ENCODE measurements around the gene SOX12. TPM values are rescaled to one million over a fixed set of nuclear protein-coding genes. Genes with fewer than 3 reads are reported as not detected.

The SOX12 gene
- total RNA-seq, 4 donors from 2014 or later: 2.4 to 21.9 (median 7.4) TPM

- H3K36me3 ChIP-seq: no peaks in the 10 kb centered on the region
- H3K4me3 ChIP-seq: peak overlapping the region; percentile 60 to 75
- DNase-seq: no peak
- no peaks in the 10 kb centered on the region for H3K4me1 ChIP-seq
- H3K27ac ChIP-seq: no peak overlapping the region
- TF ChIP-seq POLR2A (IDR thresholded peaks at IDR 0.05) (no peak), CTCF (IDR thresholded peaks at IDR 0.05) (no peak)
- intact Hi-C loops (cut with DNase I; ENCODE audit: low total_unique reads): no loop called here
- no peaks in the 10 kb centered on the region for H3K27me3 ChIP-seq
- no peaks in the 10 kb centered on the region for H3K9me3 ChIP-seq
These were observed 36.2 kb upstream of the SOX12 start for GRCh38 chr20:288956-289692.

- Histone ChIP-seq H3K27me3 (no peaks in the 10 kb centered on the region), H3K4me3 (peak overlapping the region; percentile 60 to 75), H3K36me3 (no peaks in the 10 kb centered on the region), H3K4me1 (no peaks in the 10 kb centered on the region), H3K9me3 (no peaks in the 10 kb centered on the region), H3K27ac (peak overlapping the region; percentile 86 to 89)
- no peak for TF ChIP-seq CTCF (IDR thresholded peaks at IDR 0.05)
- TF ChIP-seq POLR2A (IDR thresholded peaks at IDR 0.05): no peak
- DNase-seq: no peak
- intact Hi-C loops (cut with DNase I; ENCODE audit: low total_unique reads): no loop called here
These were observed 35.7 kb upstream of the SOX12 start for GRCh38 chr20:289693-290083.

DNA sequence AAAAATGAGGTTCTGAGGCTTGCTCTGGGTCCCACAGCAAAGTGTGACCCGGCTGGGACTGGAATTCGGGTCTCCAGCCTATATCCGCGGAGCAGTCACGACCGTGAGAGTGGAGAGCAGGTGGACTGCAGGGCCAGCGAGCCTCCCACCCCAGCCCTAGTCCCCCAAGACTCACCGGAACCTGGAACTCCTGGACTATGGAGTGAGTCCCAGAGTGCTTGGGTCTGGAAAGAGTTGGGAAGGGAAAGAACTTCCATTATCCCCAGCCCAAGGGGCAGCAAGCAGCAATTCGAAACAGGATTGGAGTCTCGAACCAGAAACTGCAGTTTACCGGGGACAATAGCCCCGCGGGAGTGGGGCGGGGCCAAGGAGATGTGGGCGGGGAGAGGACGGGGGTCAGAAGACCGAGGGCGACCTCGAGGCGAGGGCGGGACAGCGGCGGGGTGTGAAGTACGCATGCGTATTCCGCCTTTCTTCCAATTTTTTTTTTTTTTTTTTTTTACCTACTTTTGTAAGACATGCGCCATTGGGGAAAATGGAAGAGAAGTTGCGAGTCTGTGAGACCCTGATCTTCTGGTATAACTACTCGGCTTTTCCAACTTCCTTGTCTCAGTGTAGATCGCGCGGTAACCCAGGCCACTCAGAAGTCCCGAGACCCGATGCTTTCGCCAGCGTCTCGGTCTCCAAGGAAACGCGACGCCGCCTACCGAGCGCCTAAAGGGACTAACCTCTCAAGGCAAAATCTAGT, 35.1 kb upstream of the SOX12 start, which contains the start of gene C20orf96:
Gene C20orf96, minus strand, starts transcription at position 667 of the 748 bp plus-strand sequence. Its CDS starts 140 bp downstream, at position 527.
- Histone ChIP-seq H3K27me3 (no peaks in the 10 kb centered on the region), H3K4me1 (no peaks in the 10 kb centered on the region), H3K4me3 (peak within 1 kb of the TSS; percentile 60 to 75), H3K36me3 (no peaks in the 10 kb centered on the region), H3K9me3 (no peaks in the 10 kb centered on the region), H3K27ac (peak within 1 kb of the TSS; percentile 86 to 89)
- intact Hi-C loops (cut with DNase I; ENCODE audit: low total_unique reads): no loop called here
- peak; percentile 27 to 60 (median 41) for TF ChIP-seq CTCF (IDR thresholded peaks at IDR 0.05)
- TF ChIP-seq POLR2A (IDR thresholded peaks at IDR 0.05): no peak
- DNase-seq: peak; percentile 91 to 92

GRCh38 chr20:294602-295001, 30.8 kb upstream of the SOX12 start:
- Histone ChIP-seq H3K27me3 (no peaks in the 10 kb centered on the region), H3K4me1 (no peaks in the 10 kb centered on the region), H3K4me3 (no peak overlapping the region), H3K27ac (no peak overlapping the region), H3K36me3 (no peaks in the 10 kb centered on the region), H3K9me3 (no peaks in the 10 kb centered on the region)
- TF ChIP-seq CTCF (IDR thresholded peaks at IDR 0.05) (no peak), POLR2A (IDR thresholded peaks at IDR 0.05) (no peak)
- intact Hi-C loops (cut with DNase I; ENCODE audit: low total_unique reads): no loop called here
- DNase-seq: no peak

DNA sequence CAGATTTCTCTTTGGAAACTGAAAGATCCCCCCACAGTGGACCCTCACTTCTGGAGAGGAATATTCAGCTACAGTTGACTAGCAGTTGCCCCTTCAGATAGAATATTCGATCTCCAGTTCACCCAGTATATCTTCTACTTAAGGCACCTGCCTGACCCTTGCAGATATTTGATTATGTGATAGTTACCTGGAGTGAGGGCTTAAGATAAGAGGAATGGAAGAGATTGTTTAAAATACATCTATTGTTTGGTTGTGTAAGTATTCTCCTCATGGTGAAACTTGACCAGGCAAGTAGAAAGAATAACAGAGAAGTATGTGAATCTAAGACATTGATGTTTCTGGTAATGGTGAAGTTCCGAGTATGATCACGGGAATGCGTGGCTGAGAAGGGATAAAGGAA, 29.5 kb upstream of the SOX12 start:
- no peak overlapping the region for H3K4me3 ChIP-seq
- intact Hi-C loops (cut with DNase I; ENCODE audit: low total_unique reads): no loop called here
- H3K4me1 ChIP-seq: peaks cover 0 to 6% of the 10 kb centered on the region in 2 donors
- TF ChIP-seq CTCF (IDR thresholded peaks at IDR 0.05) (no peak), POLR2A (IDR thresholded peaks at IDR 0.05) (no peak)
- no peak for DNase-seq
- no peak overlapping the region for H3K27ac ChIP-seq
- H3K36me3 ChIP-seq: no peaks in the 10 kb centered on the region
- H3K27me3 ChIP-seq: no peaks in the 10 kb centered on the region
- no peaks in the 10 kb centered on the region for H3K9me3 ChIP-seq

Measured in uterus (tissue), 4 donors.